ENCODE measurements around the gene JOSD1. TPM values are rescaled to one million over a fixed set of nuclear protein-coding genes. Genes with fewer than 3 reads are reported as not detected.

The JOSD1 gene
- total and polyA plus RNA-seq, 2 donors (not counting 1 experiment from before 2014, with no cell fraction given) = 78.7 to 94.8 TPM

- DNase-seq = no peak
- CTCF ChIA-PET = no interaction called here
These were observed 45.1 kb downstream of the JOSD1 start for GRCh38 chr22:38655519-38656255.

DNA sequence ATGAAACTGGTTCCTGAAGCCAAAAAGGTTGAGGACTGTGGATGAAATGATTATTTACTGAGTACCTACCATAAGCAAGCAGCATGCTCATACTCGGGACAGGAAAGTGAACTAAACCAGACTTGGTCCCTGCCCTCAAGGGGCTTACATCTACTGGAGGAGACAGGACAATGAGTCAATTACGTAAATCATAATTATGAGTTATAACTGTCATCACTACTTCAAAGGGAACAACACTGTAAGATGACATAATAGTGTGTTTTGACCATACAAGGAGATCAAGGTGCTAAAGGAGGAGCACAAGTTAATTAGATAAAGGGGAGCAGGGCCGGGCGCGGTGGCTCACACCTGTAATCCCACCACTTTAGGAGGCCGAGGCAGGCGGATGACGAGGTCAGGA, 47.0 kb downstream of the JOSD1 start:
- CTCF ChIA-PET = no interaction called here
- peak overlapping the region; percentile 32 for H3K4me3 Mint-ChIP-seq
- intact Hi-C loops (cut with micrococcal nuclease) = loop anchor here (10.0 kb wide), 1 partner anchor 149 kb away; the partner anchor contains the start of gene DDX17

More at GRCh38 chr22:38655519-38656255, 45.1 kb downstream of the JOSD1 start:
- POLR2A ChIA-PET = no interaction called here
- H4K20me1 ChIP-seq (ENCODE audit: control insufficient read depth, insufficient read depth, low read length, poor library complexity, severe bottlenecking) = no peaks in the 10 kb centered on the region
- H3K4me3 ChIP-seq (ENCODE audit: control extremely low read depth in 1 of 5, extremely low read depth in 1 of 5, insufficient read depth in 1 of 5, low read depth in 2 of 5, low read length in 4 of 5) = peak overlapping the region; percentile 79 to 89 (median 85)
- ATAC-seq (ENCODE audit: low read depth) = no peak
- H3K4me2 ChIP-seq (replicated peaks; ENCODE audit: low read depth, low read length, poor library complexity, severe bottlenecking) = peak overlapping the region; percentile 83
- WGBS (ENCODE audit: insufficient coverage) = 9% methylated on average over 20 of the region's 22 CpGs
- H2AFZ ChIP-seq (ENCODE audit: insufficient read depth, low read depth, low read length, poor library complexity, severe bottlenecking) = peak overlapping the region; percentile 85
- H3K4me1 Mint-ChIP-seq = peaks cover 15% of the 10 kb centered on the region
- peak overlapping the region; percentile 94 for H3K4me3 Mint-ChIP-seq
- H3K4me1 ChIP-seq (ENCODE audit: control insufficient read depth in 2 of 2, insufficient read depth in 2 of 2, low read length in 2 of 2) = peaks cover 13 to 15% of the 10 kb centered on the region in 2 donors
- no peaks in the 10 kb centered on the region for H3K36me3 ChIP-seq (replicated peaks in 1 of 2; ENCODE audit: control extremely low read depth in 1 of 2, control insufficient read depth in 1 of 2, extremely low read depth in 1 of 2, insufficient read depth in 2 of 2, low read length in 1 of 2)
- no peaks in the 10 kb centered on the region for H3K27me3 ChIP-seq (replicated peaks in 1 of 4; ENCODE audit: control extremely low read depth in 1 of 4, control insufficient read depth in 3 of 4, insufficient read depth in 4 of 4, low read length in 3 of 4)
- H3K27ac ChIP-seq (ENCODE audit: low read length in 2 of 2) = peak overlapping the region; percentile 78 to 98
- peaks cover 7% of the 10 kb centered on the region for H3K79me2 ChIP-seq (ENCODE audit: control insufficient read depth, insufficient read depth, low read length)
- peak overlapping the region; percentile 99 for H3K27ac Mint-ChIP-seq
- H3K9me3 Mint-ChIP-seq (ENCODE audit: insufficient read depth) = no peaks in the 10 kb centered on the region
- no peaks in the 10 kb centered on the region for H3K9me3 ChIP-seq (ENCODE audit: control extremely low read depth in 1 of 3, control insufficient read depth in 2 of 3, insufficient read depth in 1 of 3, low read length in 2 of 3)
- no peaks in the 10 kb centered on the region for H3K27me3 Mint-ChIP-seq
- TF ChIP-seq EZH2 (IDR thresholded peaks at IDR 0.05; ENCODE audit: borderline replicate concordance, insufficient read depth, low read depth, low read length, poor library complexity, severe bottlenecking) = no peak
- TF ChIP-seq, protein P1, sequence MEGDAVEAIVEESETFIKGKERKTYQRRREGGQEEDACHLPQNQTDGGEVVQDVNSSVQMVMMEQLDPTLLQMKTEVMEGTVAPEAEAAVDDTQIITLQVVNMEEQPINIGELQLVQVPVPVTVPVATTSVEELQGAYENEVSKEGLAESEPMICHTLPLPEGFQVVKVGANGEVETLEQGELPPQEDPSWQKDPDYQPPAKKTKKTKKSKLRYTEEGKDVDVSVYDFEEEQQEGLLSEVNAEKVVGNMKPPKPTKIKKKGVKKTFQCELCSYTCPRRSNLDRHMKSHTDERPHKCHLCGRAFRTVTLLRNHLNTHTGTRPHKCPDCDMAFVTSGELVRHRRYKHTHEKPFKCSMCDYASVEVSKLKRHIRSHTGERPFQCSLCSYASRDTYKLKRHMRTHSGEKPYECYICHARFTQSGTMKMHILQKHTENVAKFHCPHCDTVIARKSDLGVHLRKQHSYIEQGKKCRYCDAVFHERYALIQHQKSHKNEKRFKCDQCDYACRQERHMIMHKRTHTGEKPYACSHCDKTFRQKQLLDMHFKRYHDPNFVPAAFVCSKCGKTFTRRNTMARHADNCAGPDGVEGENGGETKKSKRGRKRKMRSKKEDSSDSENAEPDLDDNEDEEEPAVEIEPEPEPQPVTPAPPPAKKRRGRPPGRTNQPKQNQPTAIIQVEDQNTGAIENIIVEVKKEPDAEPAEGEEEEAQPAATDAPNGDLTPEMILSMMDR (IDR thresholded peaks at IDR 0.05) = no peak
- intact Hi-C loops (cut with micrococcal nuclease) = loop anchor here (1.0 to 10.0 kb wide), 3 partner anchors 26 to 151 kb away; partner anchors contain the start of genes DDX17, GTPBP1 and TOMM22
- peak overlapping the region; percentile 82 for H3K9ac ChIP-seq (ENCODE audit: low read length)

More for the DNA sequence above, 47.0 kb downstream of the JOSD1 start:
- H3K4me2 ChIP-seq (replicated peaks; ENCODE audit: low read depth, low read length, poor library complexity, severe bottlenecking) = no peak overlapping the region
- no peaks in the 10 kb centered on the region for H3K9me3 ChIP-seq (ENCODE audit: control extremely low read depth in 1 of 3, control insufficient read depth in 2 of 3, insufficient read depth in 1 of 3, low read length in 2 of 3)
- no peaks in the 10 kb centered on the region for H4K20me1 ChIP-seq (ENCODE audit: control insufficient read depth, insufficient read depth, low read length, poor library complexity, severe bottlenecking)
- Mint-ChIP-seq H3K4me1 (peaks cover 15% of the 10 kb centered on the region), H3K27me3 (no peaks in the 10 kb centered on the region), H3K27ac (no peak overlapping the region), H3K9me3 (ENCODE audit: insufficient read depth) (no peaks in the 10 kb centered on the region)
- POLR2A ChIA-PET = no interaction called here
- ATAC-seq (ENCODE audit: low read depth) (no peak), DNase-seq (no peak)
- no peak overlapping the region for H2AFZ ChIP-seq (ENCODE audit: insufficient read depth, low read depth, low read length, poor library complexity, severe bottlenecking)
- no peaks in the 10 kb centered on the region for H3K27me3 ChIP-seq (replicated peaks in 1 of 4; ENCODE audit: control extremely low read depth in 1 of 4, control insufficient read depth in 3 of 4, insufficient read depth in 4 of 4, low read length in 3 of 4)
- no peak overlapping the region for H3K4me3 ChIP-seq (ENCODE audit: control extremely low read depth in 1 of 5, extremely low read depth in 1 of 5, insufficient read depth in 1 of 5, low read depth in 2 of 5, low read length in 4 of 5)
- H3K36me3 ChIP-seq (replicated peaks in 1 of 2; ENCODE audit: control extremely low read depth in 1 of 2, control insufficient read depth in 1 of 2, extremely low read depth in 1 of 2, insufficient read depth in 2 of 2, low read length in 1 of 2) = no peaks in the 10 kb centered on the region
- no peak overlapping the region for H3K27ac ChIP-seq (ENCODE audit: low read length in 2 of 2)
- H3K4me1 ChIP-seq (ENCODE audit: control insufficient read depth in 2 of 2, insufficient read depth in 2 of 2, low read length in 2 of 2) = peaks cover 13 to 15% of the 10 kb centered on the region in 2 donors
- TF ChIP-seq, protein P1 (IDR thresholded peaks at IDR 0.05) = no peak
- TF ChIP-seq EZH2 (IDR thresholded peaks at IDR 0.05; ENCODE audit: borderline replicate concordance, insufficient read depth, low read depth, low read length, poor library complexity, severe bottlenecking) = no peak
- peaks cover 7% of the 10 kb centered on the region for H3K79me2 ChIP-seq (ENCODE audit: control insufficient read depth, insufficient read depth, low read length)
- WGBS (ENCODE audit: insufficient coverage) = 98% methylated on average over 4 of the region's 8 CpGs
- H3K9ac ChIP-seq (ENCODE audit: low read length) = no peak overlapping the region
